Gastrocnemius medialis (tissue), 4 donors: Measurements from ENCODE around the gene POR. TPM values are rescaled to one million over a fixed set of nuclear protein-coding genes. Genes with fewer than 3 reads are reported as not detected.
A peak's percentile ranks its signal among the peaks of the same experiment; 100 is the strongest.

Experiments
- ATAC-seq, 2 donors: fragments of 150-250 bp; one replicate each; pipeline ENCODE4 v1.9.1; 2016
- DNase-seq, 2 donors: peaks; one replicate each; pipeline ENCODE4 v3.0.0-alpha.2; 2019
- H3K27ac ChIP-seq, 4 donors: fragments of 200-600 bp; sonication (generic); 1 replicate in 1 of 4; 2 replicates in 3 of 4; pipeline ENCODE4 v1.5.1; 2016 to 2018; ENCODE audit warnings: mild to moderate bottlenecking in 2 of 4, moderate library complexity in 1 of 4
- H3K27me3 ChIP-seq, 3 donors: fragments of 200-600 bp; sonication (generic) in 2 of 3; 1 replicate in 1 of 3; 2 replicates in 2 of 3; pipeline versions ENCODE4 v1.5.1 to v1.6.0; 2016 to 2019; ENCODE audit warnings: mild to moderate bottlenecking in 1 of 3, moderate library complexity in 1 of 3
- H3K36me3 ChIP-seq, 2 donors: fragments of 200-600 bp; sonication (generic) in 1 of 2; one replicate each; pipeline ENCODE4 v1.5.1; 2017 to 2018
- H3K4me1 ChIP-seq, 2 donors: fragments of 200-600 bp; sonication (generic) in 1 of 2; one replicate each; pipeline ENCODE4 v1.5.1; 2016 to 2017; ENCODE audit warnings: mild to moderate bottlenecking in 2 of 2
- H3K4me3 ChIP-seq, 4 donors: fragments of 200-600 bp; sonication (generic) in 3 of 4; 1 replicate in 1 of 4; 2 replicates in 3 of 4; pipeline ENCODE4 v1.5.1; 2016 to 2019; ENCODE audit warnings: mild to moderate bottlenecking in 2 of 4
- H3K9me3 ChIP-seq, 3 donors: fragments of 200-600 bp; sonication (generic) in 2 of 3; 1 replicate in 1 of 3; 2 replicates in 2 of 3; pipeline ENCODE4 v1.5.1; 2016 to 2019
- POLR2A ChIP-seq, 2 donors: fragments of 450-650 bp; IDR thresholded peaks; one replicate each; pipeline ENCODE4 v1.6.1; 2017; ENCODE audit warnings: antibody characterized with exemption in 2 of 2, mild to moderate bottlenecking in 2 of 2, moderate library complexity in 2 of 2
- in situ Hi-C, 4 donors: fragments of 200-750 bp; cut with MboI; loops; one replicate each; pipeline versions ENCODE4 v1.15.0 to v1.8.0; 2017; ENCODE audit warnings: low sequenced_read_pairs in 4 of 4
- intact Hi-C: fragments of 100-400 bp; cut with DNase I; formaldehyde crosslinking; loops from one replicate; pipeline ENCODE4 v1.15.1; 2023; ENCODE audit warnings: low total_unique reads
- total RNA-seq, 4 donors: library from RNA; depleted of rRNA; stranded (reverse); fragments of >200 nt; gene quantifications; one replicate each; pipeline versions ENCODE4 v1.1.0 to v1.2.3, GENCODE V29; 2016
- TF ChIP-seq, protein P1 (sequence below), 5 experiments: fragments of 450-650 bp in 3 of 5; fragments of 200-600 bp in 2 of 5; sonication (generic) in 2 of 5; IDR thresholded peaks in 4 of 5; conservative IDR thresholded peaks in 1 of 5; 1 replicate in 4 of 5; 2 replicates in 1 of 5; pipeline ENCODE4 v1.5.1; 2016 to 2019; ENCODE audit warnings: antibody characterized with exemption in 5 of 5, mild to moderate bottlenecking in 3 of 5, moderate library complexity in 3 of 5

POR gene
- total RNA-seq, 4 donors from 2014 or later, result 85.7 to 218 (median 115) TPM

DNA sequence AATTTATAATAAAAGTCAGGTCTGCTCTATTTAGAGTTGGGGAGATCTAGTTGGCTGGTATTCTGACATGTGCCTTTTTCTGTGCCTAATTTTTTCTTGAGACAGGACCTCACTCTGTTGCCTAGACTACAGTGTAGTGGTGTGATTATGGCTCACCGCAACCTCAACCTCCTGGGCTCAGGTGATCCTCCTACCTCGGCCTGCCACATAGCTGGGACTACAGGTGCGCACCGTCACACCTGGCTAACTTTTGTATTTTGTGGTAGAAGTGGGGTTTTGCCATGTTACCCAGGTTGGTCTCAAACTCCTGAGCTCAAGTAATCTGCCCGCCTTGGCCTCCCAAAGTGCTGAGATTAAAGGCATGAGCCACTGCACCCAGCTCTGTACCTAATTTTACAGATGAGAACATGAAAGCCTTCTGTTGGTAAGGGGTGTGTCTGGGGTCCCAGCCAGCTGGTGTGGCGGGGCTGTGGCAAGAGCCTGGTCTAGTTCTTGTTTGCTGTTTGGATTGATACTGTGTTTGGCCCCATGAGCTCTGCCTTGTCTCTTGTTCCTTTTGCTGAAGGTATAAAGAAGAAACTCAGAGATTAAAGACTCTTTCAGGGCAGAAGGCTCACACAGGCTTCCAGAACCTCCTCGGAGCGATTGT lies 31.4 kb downstream of the POR start:
- Histone ChIP-seq H3K36me3 (no peaks in the 10 kb centered on the region), H3K4me1 (peaks cover 56 to 76% of the 10 kb centered on the region in 2 donors), H3K27ac (peak overlapping the region; percentile 73 to 90 (median 80)), H3K9me3 (no peaks in the 10 kb centered on the region), H3K4me3 (no peak overlapping the region), H3K27me3 (no peaks in the 10 kb centered on the region)
- in situ Hi-C loops, result no loop called here
- TF ChIP-seq POLR2A (IDR thresholded peaks at IDR 0.05), result peak in 1 of 2 donors; percentile 5
- TF ChIP-seq, protein P1, sequence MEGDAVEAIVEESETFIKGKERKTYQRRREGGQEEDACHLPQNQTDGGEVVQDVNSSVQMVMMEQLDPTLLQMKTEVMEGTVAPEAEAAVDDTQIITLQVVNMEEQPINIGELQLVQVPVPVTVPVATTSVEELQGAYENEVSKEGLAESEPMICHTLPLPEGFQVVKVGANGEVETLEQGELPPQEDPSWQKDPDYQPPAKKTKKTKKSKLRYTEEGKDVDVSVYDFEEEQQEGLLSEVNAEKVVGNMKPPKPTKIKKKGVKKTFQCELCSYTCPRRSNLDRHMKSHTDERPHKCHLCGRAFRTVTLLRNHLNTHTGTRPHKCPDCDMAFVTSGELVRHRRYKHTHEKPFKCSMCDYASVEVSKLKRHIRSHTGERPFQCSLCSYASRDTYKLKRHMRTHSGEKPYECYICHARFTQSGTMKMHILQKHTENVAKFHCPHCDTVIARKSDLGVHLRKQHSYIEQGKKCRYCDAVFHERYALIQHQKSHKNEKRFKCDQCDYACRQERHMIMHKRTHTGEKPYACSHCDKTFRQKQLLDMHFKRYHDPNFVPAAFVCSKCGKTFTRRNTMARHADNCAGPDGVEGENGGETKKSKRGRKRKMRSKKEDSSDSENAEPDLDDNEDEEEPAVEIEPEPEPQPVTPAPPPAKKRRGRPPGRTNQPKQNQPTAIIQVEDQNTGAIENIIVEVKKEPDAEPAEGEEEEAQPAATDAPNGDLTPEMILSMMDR (IDR thresholded peaks at IDR 0.05 in 4 of 5, conservative IDR thresholded peaks at IDR 0.05 in 1 of 5), result no peak
- DNase-seq (no peak), ATAC-seq (no peak)
- intact Hi-C loops, result no loop called here

DNA sequence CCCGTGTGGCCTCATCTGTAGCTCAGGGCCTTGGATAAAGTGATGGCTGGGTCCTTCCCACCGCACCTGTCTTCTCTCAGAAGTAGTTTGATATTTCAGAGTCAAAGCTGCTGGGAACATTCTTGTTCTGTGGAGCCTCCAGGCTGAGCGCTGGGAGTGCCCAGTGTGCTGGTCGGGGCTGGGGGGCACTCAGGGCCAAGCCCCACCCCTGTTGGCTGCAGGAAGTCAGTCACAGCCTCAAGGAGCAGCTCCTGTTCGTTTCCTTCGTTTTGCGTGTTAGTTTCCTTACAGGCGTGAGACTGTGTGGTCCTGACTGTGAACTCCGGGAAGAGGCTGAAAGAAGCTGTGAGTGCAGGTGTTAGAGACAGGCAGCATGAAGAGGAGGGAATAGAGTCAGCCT lies 33.2 kb downstream of the POR start:
- H3K27me3 ChIP-seq, result no peaks in the 10 kb centered on the region
- H3K27ac ChIP-seq, result peak overlapping the region; percentile 73 to 90 (median 80)
- peaks cover 57 to 77% of the 10 kb centered on the region in 2 donors for H3K4me1 ChIP-seq
- H3K9me3 ChIP-seq, result no peaks in the 10 kb centered on the region
- TF ChIP-seq, protein P1 (IDR thresholded peaks at IDR 0.05 in 4 of 5, conservative IDR thresholded peaks at IDR 0.05 in 1 of 5), result no peak
- peak in 1 of 2 donors; percentile 6 for TF ChIP-seq POLR2A (IDR thresholded peaks at IDR 0.05)
- intact Hi-C loops (no loop called here), in situ Hi-C loops (no loop called here)
- DNase-seq (peak in 1 of 2 donors; percentile 60), ATAC-seq (peak in 1 of 2 donors; percentile 3)
- no peaks in the 10 kb centered on the region for H3K36me3 ChIP-seq
- no peak overlapping the region for H3K4me3 ChIP-seq

DNA sequence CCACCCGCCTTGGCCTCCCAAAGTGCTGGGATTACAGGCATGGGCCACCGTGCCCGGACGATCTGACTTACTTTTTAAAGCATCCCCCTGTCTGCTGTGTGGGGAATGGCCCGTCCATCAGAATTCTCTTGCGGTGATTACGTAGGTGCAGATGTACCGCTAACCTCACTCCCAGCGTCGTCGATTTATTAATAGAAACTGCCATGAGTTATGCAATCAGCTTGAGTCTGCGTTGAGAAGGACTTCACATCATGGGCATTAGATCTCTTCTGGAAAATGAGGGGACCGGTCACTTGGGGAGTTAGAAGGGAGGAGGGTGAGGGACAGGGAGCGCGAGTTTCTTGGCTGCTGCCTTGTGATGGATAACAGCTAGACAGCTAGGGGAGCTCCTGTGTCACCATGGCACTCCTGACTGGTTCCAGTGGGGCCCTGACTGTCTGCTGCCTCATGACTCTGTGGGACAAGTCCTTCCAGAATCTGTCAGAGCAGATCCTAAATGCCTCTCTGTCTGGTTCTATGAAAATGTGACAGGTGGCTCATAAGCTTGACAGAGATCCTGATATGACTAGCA lies 35.2 kb downstream of the POR start:
- H3K36me3 ChIP-seq, result no peaks in the 10 kb centered on the region
- peak overlapping the region in 1 of 4 donors; percentile 3 for H3K4me3 ChIP-seq
- peak; percentile 58 to 72 for ATAC-seq
- H3K4me1 ChIP-seq, result peaks cover 55 to 63% of the 10 kb centered on the region in 2 donors
- DNase-seq, result peak; percentile 72 to 75
- no peaks in the 10 kb centered on the region for H3K27me3 ChIP-seq
- no peaks in the 10 kb centered on the region for H3K9me3 ChIP-seq
- in situ Hi-C loops, result no loop called here
- peak overlapping the region; percentile 73 to 90 (median 80) for H3K27ac ChIP-seq
- TF ChIP-seq, protein P1 (IDR thresholded peaks at IDR 0.05 in 4 of 5, conservative IDR thresholded peaks at IDR 0.05 in 1 of 5), result peak in 2 of 5 experiments; percentile 44 to 67
- peak; percentile 51 to 64 for TF ChIP-seq POLR2A (IDR thresholded peaks at IDR 0.05)
- intact Hi-C loops, result loop anchor here (2.0 kb wide), 1 partner anchor 29 kb away; no protein-coding TSS in a partner anchor

DNA sequence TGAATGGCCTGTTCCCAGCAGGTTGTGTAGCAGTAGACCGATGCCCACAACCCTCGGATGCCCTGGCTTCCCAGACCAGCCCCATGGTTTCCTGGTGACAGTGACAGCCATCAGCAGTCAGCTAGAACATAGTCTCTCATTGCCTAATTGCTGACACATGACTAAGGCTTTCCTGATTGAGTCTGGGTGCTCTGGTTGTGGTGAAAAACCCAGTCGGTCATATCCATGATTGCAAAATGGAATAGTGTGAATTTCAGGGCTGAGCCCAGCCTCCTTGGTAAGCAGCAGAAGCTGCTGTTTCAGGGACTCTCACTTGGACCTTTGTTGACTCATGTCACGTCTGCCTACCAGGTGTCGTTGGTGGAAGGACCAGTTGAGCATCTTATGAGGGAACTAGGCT lies 36.6 kb downstream of the POR start:
- in situ Hi-C loops, result no loop called here
- ATAC-seq (peak; percentile 84 to 87), DNase-seq (peak; percentile 81 to 87)
- no peaks in the 10 kb centered on the region for H3K36me3 ChIP-seq
- no peaks in the 10 kb centered on the region for H3K9me3 ChIP-seq
- TF ChIP-seq POLR2A (IDR thresholded peaks at IDR 0.05), result peak; percentile 23 to 41
- TF ChIP-seq, protein P1 (IDR thresholded peaks at IDR 0.05 in 4 of 5, conservative IDR thresholded peaks at IDR 0.05 in 1 of 5), result peak in 1 of 5 experiments; percentile 42
- H3K4me1 ChIP-seq, result peaks cover 54 to 63% of the 10 kb centered on the region in 2 donors
- peak overlapping the region; percentile 73 to 90 (median 80) for H3K27ac ChIP-seq
- intact Hi-C loops, result loop anchor here (1.0 to 2.0 kb wide), 2 partner anchors 15 to 31 kb away; no protein-coding TSS in a partner anchor
- no peaks in the 10 kb centered on the region for H3K27me3 ChIP-seq
- no peak overlapping the region for H3K4me3 ChIP-seq
